Right atrium auricular region (tissue), 2 donors: ENCODE data around the gene TOR1AIP1. TPM values are rescaled to one million over a fixed set of nuclear protein-coding genes. Genes with fewer than 3 reads are reported as not detected.

Experiments
- DNase-seq: peaks from one replicate; pipeline ENCODE4 v3.0.0-alpha.2; 2019; ENCODE audit warnings: low spot score
- H3K27ac ChIP-seq, 2 donors: fragments of 200-600 bp; sonication (generic); 1 replicate in 1 of 2; 2 replicates in 1 of 2; pipeline ENCODE4 v1.5.1; 2016 to 2019
- H3K27me3 ChIP-seq, 2 donors: fragments of 200-600 bp; sonication (generic); one replicate each; pipeline versions ENCODE4 v1.5.1 to v1.6.0; 2017 to 2019
- H3K36me3 ChIP-seq: fragments of 200-600 bp; sonication (generic); one replicate; pipeline ENCODE4 v1.5.1; 2016
- H3K4me1 ChIP-seq, 2 donors: fragments of 200-600 bp; sonication (generic); one replicate each; pipeline versions ENCODE4 v1.5.1 to v1.6.0; 2017 to 2019
- H3K4me3 ChIP-seq, 2 donors: fragments of 200-600 bp; sonication (generic); 1 replicate in 1 of 2; 2 replicates in 1 of 2; pipeline ENCODE4 v1.5.1; 2017 to 2019; ENCODE audit warnings: mild to moderate bottlenecking in 1 of 2, moderate library complexity in 1 of 2
- H3K9me3 ChIP-seq, 2 donors: fragments of 200-600 bp; sonication (generic); one replicate each; pipeline ENCODE4 v1.5.1; 2019
- total RNA-seq, 2 donors: library from RNA; depleted of rRNA; stranded (reverse); fragments of >200 nt; gene quantifications; one replicate each; pipeline ENCODE4 v1.1.0, GENCODE V29; 2016
- TF ChIP-seq, protein P1 (sequence below), 2 donors: fragments of 200-600 bp; sonication (generic); IDR thresholded peaks; one replicate each; pipeline ENCODE4 v1.5.1; 2019; ENCODE audit warnings: antibody characterized with exemption in 2 of 2

TOR1AIP1 gene
- total RNA-seq, 2 donors from 2014 or later = 66.7 to 72.1 TPM

DNA sequence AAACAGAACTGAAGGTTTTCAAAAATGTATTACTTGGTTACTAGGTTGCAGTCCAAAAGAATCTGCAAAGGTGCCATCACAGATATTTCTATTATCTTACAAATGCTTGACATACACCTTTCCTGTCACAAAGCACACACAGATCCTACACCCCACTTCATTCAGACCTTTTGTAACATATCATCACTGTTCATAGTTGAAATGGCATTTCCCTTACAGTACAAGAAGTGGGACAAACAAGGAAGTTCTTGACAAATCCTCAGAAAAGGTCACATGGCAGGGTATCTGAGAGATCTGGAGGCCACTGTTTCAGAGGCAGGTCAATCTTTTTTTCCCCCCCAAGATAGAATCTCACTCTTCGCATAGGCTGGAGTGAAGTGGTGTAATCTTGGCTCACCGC, 25.8 kb upstream of the TOR1AIP1 start:
- DNase-seq = no peak
- H3K9me3 ChIP-seq = no peaks in the 10 kb centered on the region
- TF ChIP-seq, protein P1, sequence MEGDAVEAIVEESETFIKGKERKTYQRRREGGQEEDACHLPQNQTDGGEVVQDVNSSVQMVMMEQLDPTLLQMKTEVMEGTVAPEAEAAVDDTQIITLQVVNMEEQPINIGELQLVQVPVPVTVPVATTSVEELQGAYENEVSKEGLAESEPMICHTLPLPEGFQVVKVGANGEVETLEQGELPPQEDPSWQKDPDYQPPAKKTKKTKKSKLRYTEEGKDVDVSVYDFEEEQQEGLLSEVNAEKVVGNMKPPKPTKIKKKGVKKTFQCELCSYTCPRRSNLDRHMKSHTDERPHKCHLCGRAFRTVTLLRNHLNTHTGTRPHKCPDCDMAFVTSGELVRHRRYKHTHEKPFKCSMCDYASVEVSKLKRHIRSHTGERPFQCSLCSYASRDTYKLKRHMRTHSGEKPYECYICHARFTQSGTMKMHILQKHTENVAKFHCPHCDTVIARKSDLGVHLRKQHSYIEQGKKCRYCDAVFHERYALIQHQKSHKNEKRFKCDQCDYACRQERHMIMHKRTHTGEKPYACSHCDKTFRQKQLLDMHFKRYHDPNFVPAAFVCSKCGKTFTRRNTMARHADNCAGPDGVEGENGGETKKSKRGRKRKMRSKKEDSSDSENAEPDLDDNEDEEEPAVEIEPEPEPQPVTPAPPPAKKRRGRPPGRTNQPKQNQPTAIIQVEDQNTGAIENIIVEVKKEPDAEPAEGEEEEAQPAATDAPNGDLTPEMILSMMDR (IDR thresholded peaks at IDR 0.05) = no peak
- H3K27me3 ChIP-seq = no peaks in the 10 kb centered on the region
- no peaks in the 10 kb centered on the region for H3K4me1 ChIP-seq
- H3K4me3 ChIP-seq = no peak overlapping the region
- peaks cover 21% of the 10 kb centered on the region for H3K36me3 ChIP-seq
- H3K27ac ChIP-seq = no peak overlapping the region

DNA sequence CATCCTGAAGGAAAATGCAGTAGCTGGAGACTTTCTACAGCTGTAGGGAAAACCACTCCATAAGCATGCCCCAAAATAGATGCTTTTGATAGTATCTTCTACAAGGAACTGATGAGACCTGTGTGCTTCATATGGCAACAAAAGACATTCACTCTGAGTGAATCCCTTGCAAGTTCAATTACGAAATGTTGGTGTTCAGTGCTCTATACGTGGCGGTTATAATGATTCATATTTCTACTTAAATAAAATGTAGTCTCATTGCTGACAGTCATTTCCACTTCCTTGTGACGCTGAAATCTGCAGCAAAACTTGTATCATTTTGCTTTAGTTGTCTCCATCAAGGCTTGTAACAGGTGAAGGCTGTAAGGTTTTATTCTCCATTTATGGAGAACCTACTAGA, 25.1 kb upstream of the TOR1AIP1 start:
- TF ChIP-seq, protein P1 (IDR thresholded peaks at IDR 0.05) = no peak

DNA sequence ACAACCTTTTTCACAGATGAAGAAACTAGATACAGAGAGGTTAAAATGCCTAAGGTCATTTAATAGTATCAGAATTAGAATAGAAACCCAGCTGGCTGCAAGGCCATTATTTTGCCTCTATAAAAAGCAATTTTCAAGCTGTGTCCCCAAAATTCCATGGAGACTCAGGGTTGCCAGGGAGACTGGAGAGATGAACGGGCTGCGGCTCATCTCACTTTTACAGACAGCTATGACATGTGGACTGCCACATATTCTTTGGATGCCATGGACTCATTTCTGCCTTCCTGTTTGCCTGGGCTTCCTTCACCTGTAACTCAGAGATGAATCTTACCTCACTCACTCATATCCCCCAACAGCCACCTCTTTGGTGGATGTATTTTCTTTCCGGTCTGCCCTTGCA, 21.4 kb upstream of the TOR1AIP1 start:
- TF ChIP-seq, protein P1 (IDR thresholded peaks at IDR 0.05) = no peak
- no peaks in the 10 kb centered on the region for H3K27me3 ChIP-seq
- H3K4me1 ChIP-seq = no peaks in the 10 kb centered on the region
- H3K4me3 ChIP-seq = no peak overlapping the region
- DNase-seq = no peak
- no peaks in the 10 kb centered on the region for H3K9me3 ChIP-seq
- peaks cover 25% of the 10 kb centered on the region for H3K36me3 ChIP-seq
- H3K27ac ChIP-seq = no peak overlapping the region

More for the DNA sequence above, 25.1 kb upstream of the TOR1AIP1 start:
- no peak for DNase-seq
- Histone ChIP-seq H3K4me1 (no peaks in the 10 kb centered on the region), H3K36me3 (peaks cover 14% of the 10 kb centered on the region), H3K4me3 (no peak overlapping the region), H3K27me3 (no peaks in the 10 kb centered on the region), H3K9me3 (no peaks in the 10 kb centered on the region), H3K27ac (no peak overlapping the region)

DNA sequence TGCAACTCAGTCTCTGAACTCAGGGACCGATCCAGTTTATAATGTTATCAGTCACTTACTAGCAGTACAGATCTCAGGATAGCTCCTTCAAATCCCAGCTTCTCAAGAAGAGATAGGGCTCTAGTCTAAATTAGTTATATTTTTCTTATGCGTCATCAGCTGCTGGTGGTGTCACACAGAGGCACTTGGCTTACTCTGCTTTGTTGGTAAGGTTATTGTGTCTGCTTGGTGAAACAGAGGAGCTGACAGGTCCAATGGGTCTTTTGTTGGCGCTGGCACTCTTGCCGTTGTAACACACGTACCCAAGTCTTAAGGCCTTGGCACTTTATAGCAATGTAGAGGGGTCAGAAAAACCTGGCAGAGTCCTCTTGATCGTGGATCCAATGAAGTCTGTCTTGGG, 16.7 kb upstream of the TOR1AIP1 start:
- no peak overlapping the region for H3K27ac ChIP-seq

GRCh38 chr1:179866616-179867015, 15.5 kb upstream of the TOR1AIP1 start:
- no peak overlapping the region for H3K27ac ChIP-seq
- H3K27me3 ChIP-seq = no peaks in the 10 kb centered on the region
- no peak overlapping the region for H3K4me3 ChIP-seq
- H3K4me1 ChIP-seq = peaks cover 0 to 9% of the 10 kb centered on the region in 2 donors
- H3K36me3 ChIP-seq = peaks cover 23% of the 10 kb centered on the region
- no peak for DNase-seq
- TF ChIP-seq, protein P1 (IDR thresholded peaks at IDR 0.05) = no peak
- no peaks in the 10 kb centered on the region for H3K9me3 ChIP-seq

More for the DNA sequence above, 16.7 kb upstream of the TOR1AIP1 start:
- no peaks in the 10 kb centered on the region for H3K4me1 ChIP-seq
- DNase-seq = no peak
- no peak overlapping the region for H3K4me3 ChIP-seq
- peaks cover 23% of the 10 kb centered on the region for H3K36me3 ChIP-seq
- H3K9me3 ChIP-seq = no peaks in the 10 kb centered on the region
- no peaks in the 10 kb centered on the region for H3K27me3 ChIP-seq
- TF ChIP-seq, protein P1 (IDR thresholded peaks at IDR 0.05) = no peak
